Stimulated activated CD4-positive, alpha-beta T cell treated with anti-CD3 and anti-CD28 coated beads, Interleukin-15, amount 100 ng/mL, for 24 hours (primary cell): ENCODE data around the gene CNTFR.

ENCODE experiments used
- DNase-seq: peaks from one replicate; pipeline ENCODE4 v3.0.0-alpha.2; 2020

The CNTFR gene

DNA sequence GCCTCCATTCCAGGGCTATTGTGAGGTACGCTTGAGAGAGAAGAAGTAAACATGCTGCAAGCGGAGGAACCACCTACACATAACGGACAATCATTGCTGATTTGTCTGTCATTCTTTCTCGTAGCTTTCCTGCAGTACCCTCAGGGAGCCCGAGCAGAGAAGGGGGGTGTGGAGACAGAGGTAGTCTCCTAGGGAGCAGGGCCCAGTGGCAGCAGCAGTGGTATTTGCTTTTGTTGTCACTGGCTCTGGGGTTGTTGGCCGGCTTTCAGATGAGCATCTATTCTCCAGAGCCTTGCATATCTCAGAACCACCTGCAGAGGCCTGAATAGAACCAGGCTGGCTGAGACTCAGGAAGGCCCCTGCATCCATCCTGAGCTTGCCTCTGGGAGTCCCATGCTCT lies 86.6 kb downstream of the CNTFR start:
- DNase-seq, result no peak

DNA sequence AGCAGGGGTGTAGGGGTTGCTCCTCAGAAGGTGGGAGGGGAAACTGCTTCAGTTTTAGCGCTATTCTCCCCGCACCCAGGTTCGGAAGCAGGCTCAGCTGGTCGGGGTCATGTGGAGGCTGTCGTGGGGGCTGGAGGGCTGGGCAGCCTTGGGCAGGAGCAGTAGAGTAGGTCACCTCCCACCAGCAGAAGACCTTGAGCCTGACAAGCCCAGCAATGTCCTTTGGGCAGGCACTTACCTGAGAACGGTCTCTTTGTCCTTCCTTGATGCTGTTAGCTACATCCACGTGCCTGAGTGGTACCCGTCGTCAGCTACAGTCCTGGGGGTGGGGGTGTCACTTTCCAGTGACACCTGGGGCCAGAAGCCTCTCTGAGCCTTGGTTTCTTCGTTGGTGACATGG lies 87.1 kb downstream of the CNTFR start:
- no peak for DNase-seq

DNA sequence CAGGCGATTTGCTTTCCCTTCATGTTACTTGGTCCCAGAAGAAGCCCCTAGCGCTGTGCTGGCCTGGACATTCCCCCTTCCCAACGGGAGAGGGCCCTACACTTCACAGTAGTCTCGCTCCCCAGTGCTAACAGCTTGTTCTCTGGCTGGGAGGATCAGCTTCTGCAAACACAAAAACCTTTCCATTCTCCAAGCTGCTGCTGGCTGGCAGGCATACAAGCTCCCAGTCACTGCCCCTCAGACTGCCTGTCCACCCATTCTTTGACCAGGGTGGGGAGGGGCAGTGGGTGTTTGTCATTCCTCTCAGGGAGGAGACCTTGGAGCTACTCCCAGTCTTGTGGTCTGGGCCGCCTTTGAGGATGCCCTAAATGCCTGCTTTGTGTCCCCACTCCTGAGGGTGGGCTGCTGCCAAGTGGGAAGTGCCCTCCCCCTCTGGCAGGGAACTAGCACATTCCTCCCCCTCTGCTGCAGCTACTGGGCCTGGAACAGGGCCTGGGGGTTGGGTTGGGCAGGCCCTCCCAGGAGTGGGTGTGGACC lies 87.6 kb downstream of the CNTFR start:
- DNase-seq, result no peak
